ENCODE results near the gene XRN2. TPM values are rescaled to one million over a fixed set of nuclear protein-coding genes. Genes with fewer than 3 reads are reported as not detected.

The XRN2 gene
- total and polyA plus RNA-seq, 12 donors: 12.9 to 89.6 (median 65.5) TPM

DNA sequence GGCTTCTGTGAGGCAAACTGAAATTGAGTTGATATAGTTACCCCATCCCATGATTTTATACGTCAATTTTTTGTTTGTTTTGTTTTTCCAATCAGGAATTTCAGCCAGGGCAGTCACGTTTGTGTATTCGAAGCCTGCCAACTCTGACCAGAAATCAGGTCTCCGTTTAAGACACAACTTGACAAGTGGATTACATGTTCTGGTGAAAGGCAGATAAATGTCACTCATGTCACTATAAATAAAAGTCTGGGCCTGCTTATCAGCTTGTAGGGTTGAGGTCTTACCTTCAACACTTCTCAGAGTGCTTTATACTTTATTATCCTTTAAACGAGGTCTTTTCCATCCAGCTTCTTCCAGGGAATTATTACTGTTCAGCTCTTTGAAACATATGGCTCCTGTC, 8.4 kb upstream of the XRN2 start:
- H3K4me3 ChIP-seq: no peak overlapping the region
- 52 to 67% (median 60%) methylated on average over 5 of the region's 5 CpGs for WGBS, 4 donors
- intact Hi-C loops (cut with DNase I): no loop called here

GRCh38 chr20:21301940-21302663, 1.0 kb upstream of the XRN2 start:
- Histone ChIP-seq H3K4me1 (replicated peaks in 1 of 2) (peaks cover 11 to 16% of the 10 kb centered on the region in 2 donors), H3K9me3 (replicated peaks in 1 of 3) (no peaks in the 10 kb centered on the region), H3K4me3 (peak overlapping the region; percentile 77 to 98 (median 96)), H3K27me3 (no peaks in the 10 kb centered on the region), H3K36me3 (replicated peaks in 1 of 2) (no peaks in the 10 kb centered on the region), H3K27ac (peak overlapping the region in 3 of 5 donors; percentile 98 to 99 (median 99))
- no peak for DNase-seq
- TF ChIP-seq POLR2A (IDR thresholded peaks at IDR 0.05) (no peak), CTCF (IDR thresholded peaks at IDR 0.05) (no peak)
- WGBS, 4 donors: 61 to 63% (median 62%) methylated on average over 9 of the region's 9 CpGs
- intact Hi-C loops (cut with DNase I): no loop called here

More for the DNA sequence above, 8.4 kb upstream of the XRN2 start:
- no peak for DNase-seq
- no peaks in the 10 kb centered on the region for H3K9me3 ChIP-seq (replicated peaks in 1 of 3)
- H3K4me1 ChIP-seq (replicated peaks in 1 of 2): no peaks in the 10 kb centered on the region
- no peaks in the 10 kb centered on the region for H3K36me3 ChIP-seq (replicated peaks in 1 of 2)
- no peak overlapping the region for H3K27ac ChIP-seq
- H3K27me3 ChIP-seq: peaks cover 5% of the 10 kb centered on the region
- TF ChIP-seq CTCF (IDR thresholded peaks at IDR 0.05) (no peak), POLR2A (IDR thresholded peaks at IDR 0.05) (no peak)

GRCh38 chr20:21302664-21303060, 469 bp upstream of the XRN2 start:
- intact Hi-C loops (cut with DNase I): no loop called here
- 4 to 11% (median 7%) methylated on average over 9 to 12 of the region's 12 CpGs for WGBS, 4 donors
- DNase-seq: no peak
- peak overlapping the region; percentile 97 to 99 (median 98) for H3K27ac ChIP-seq
- H3K4me3 ChIP-seq: peak overlapping the region; percentile 77 to 98 (median 96)
- no peaks in the 10 kb centered on the region for H3K36me3 ChIP-seq (replicated peaks in 1 of 2)
- H3K27me3 ChIP-seq: no peaks in the 10 kb centered on the region
- no peaks in the 10 kb centered on the region for H3K9me3 ChIP-seq (replicated peaks in 1 of 3)
- TF ChIP-seq POLR2A (IDR thresholded peaks at IDR 0.05) (no peak), CTCF (IDR thresholded peaks at IDR 0.05) (no peak)
- peaks cover 11 to 16% of the 10 kb centered on the region in 2 donors for H3K4me1 ChIP-seq (replicated peaks in 1 of 2)

GRCh38 chr20:21303872-21304586, 898 bp downstream of the XRN2 start:
- intact Hi-C loops (cut with DNase I): no loop called here
- peak in 2 of 7 donors; percentile 31 to 41 for DNase-seq
- WGBS, 4 donors: 0 to 1% (median 1%) methylated on average over 14 to 18 of the region's 18 CpGs
- no peaks in the 10 kb centered on the region for H3K36me3 ChIP-seq (replicated peaks in 1 of 2)
- peak overlapping the region; percentile 97 to 99 (median 98) for H3K27ac ChIP-seq
- H3K9me3 ChIP-seq (replicated peaks in 1 of 3): no peaks in the 10 kb centered on the region
- H3K4me1 ChIP-seq (replicated peaks in 1 of 2): peaks cover 11 to 16% of the 10 kb centered on the region in 2 donors
- TF ChIP-seq POLR2A (IDR thresholded peaks at IDR 0.05) (no peak), CTCF (IDR thresholded peaks at IDR 0.05) (no peak)
- peak overlapping the region; percentile 91 to 98 (median 96) for H3K4me3 ChIP-seq
- H3K27me3 ChIP-seq: no peaks in the 10 kb centered on the region

Measured in adrenal gland (tissue), 12 donors.